A673 (cell line): Measurements from ENCODE around the gene ULK4. TPM values are rescaled to one million over a fixed set of nuclear protein-coding genes. Genes with fewer than 3 reads are reported as not detected.

Experiments used
- BruUV-seq: library from RNA; stranded (reverse); fragments of 400-500 nt; replicated peaks from 2 replicates; lab custom pipeline; 2021; lab: Mats Ljungman, UMichigan
- CTCF ChIA-PET: fragments of 300-600 bp; sonication (Branson Sonifier 250); formaldehyde crosslinking; loops from one replicate; lab custom pipeline; 2022; ENCODE audit warnings: antibody characterized with exemption; lab: Charles Lee
- POLR2A ChIA-PET: fragments of 300-600 bp; sonication (Branson Sonifier 250); formaldehyde crosslinking; loops from one replicate; lab custom pipeline; 2022; ENCODE audit warnings: antibody characterized with exemption; ENCODE audit not compliant: low non-redundant PET; lab: Charles Lee
- DNase-seq: peaks from one replicate; pipeline ENCODE4 v3.0.0-alpha.2; 2015; ENCODE audit warnings: low spot score
- H3K27ac ChIP-seq: fragments of 200-600 bp; sonication (generic); 2 replicates; pipeline ENCODE4 v1.5.1; 2016; ENCODE audit warnings: mixed run types, low read depth, mild to moderate bottlenecking, mixed read lengths, antibody characterized with exemption, low read length; ENCODE audit not compliant: poor library complexity, severe bottlenecking
- H3K27me3 ChIP-seq: fragments of 200-600 bp; sonication (generic); replicated peaks from 2 replicates; pipeline ENCODE4 v1.6.1; 2017; ENCODE audit warnings: mixed run types, low read depth, mild to moderate bottlenecking, mixed read lengths, antibody characterized with exemption, low read length; ENCODE audit not compliant: insufficient read depth, poor library complexity
- H3K36me3 ChIP-seq: fragments of 200-600 bp; sonication (generic); 2 replicates; pipeline ENCODE4 v1.6.1; 2016; ENCODE audit warnings: mixed run types, mild to moderate bottlenecking, mixed read lengths, antibody characterized with exemption, low read length; ENCODE audit not compliant: insufficient read depth, poor library complexity, severe bottlenecking
- H3K4me1 ChIP-seq: fragments of 200-600 bp; sonication (generic); 2 replicates; pipeline ENCODE4 v1.6.1; 2017; ENCODE audit warnings: mixed run types, mild to moderate bottlenecking, mixed read lengths, antibody characterized with exemption, low read length; ENCODE audit not compliant: insufficient read depth, poor library complexity, severe bottlenecking
- H3K4me3 ChIP-seq: fragments of 200-600 bp; sonication (generic); 2 replicates; pipeline ENCODE4 v1.5.1; 2016; ENCODE audit warnings: low read depth, mixed run types, mild to moderate bottlenecking, mixed read lengths, low read length; ENCODE audit not compliant: poor library complexity, severe bottlenecking
- H3K9me3 ChIP-seq: fragments of 200-600 bp; sonication (generic); 2 replicates; pipeline ENCODE4 v1.6.1; 2016; ENCODE audit warnings: mixed run types, low read depth, mild to moderate bottlenecking, mixed read lengths, antibody characterized with exemption, low read length; ENCODE audit not compliant: poor library complexity, severe bottlenecking
- CTCF ChIP-seq: fragments of 300-800, 200-600 bp; sonication (generic); conservative IDR thresholded peaks from 2 replicates; pipeline ENCODE4 v1.5.1; 2017; ENCODE audit warnings: low read depth, mild to moderate bottlenecking, antibody characterized with exemption, low read length, moderate library complexity, mixed read lengths
- EZH2 ChIP-seq: fragments of 200-600 bp; sonication (generic); IDR thresholded peaks from 2 replicates; pipeline ENCODE4 v1.6.1; 2017; ENCODE audit warnings: borderline replicate concordance, low read depth, mild to moderate bottlenecking, mixed read lengths, antibody characterized with exemption, low read length; ENCODE audit not compliant: poor library complexity, severe bottlenecking
- intact Hi-C: fragments of 100-400 bp; cut with micrococcal nuclease; formaldehyde crosslinking; loops from one replicate; pipeline ENCODE4 v1.10.0; 2022; ENCODE audit not compliant: unreplicated experiment
- total RNA-seq: library from RNA; stranded (reverse); gene quantifications from 2 replicates; pipeline ENCODE4 v1.2.3, GENCODE V29; 2021

Gene ULK4
- total RNA-seq, 1 experiment from 2014 or later, result 7.4 TPM

DNA sequence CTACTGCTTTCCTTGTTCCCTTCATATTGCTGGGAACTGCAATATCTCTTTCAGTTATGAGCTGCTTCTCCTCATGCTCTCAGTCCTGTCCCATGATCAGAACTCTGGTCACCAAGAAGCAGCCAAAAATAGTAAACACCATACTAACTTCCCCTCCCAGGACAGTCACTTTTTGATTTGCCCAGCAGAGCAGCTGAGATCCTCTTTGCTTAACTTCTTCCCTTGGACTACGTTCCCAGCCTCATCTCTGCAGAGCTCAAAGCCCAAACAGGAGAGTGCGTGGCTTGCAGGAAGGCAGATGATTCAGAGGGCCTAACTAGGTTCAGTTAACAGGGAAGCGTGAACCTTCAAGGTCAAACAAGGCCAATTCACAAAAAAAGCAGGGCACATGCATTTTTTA lies 609.4 kb downstream of the ULK4 start:
- BruUV-seq, result no TSS peak
- no peak for DNase-seq
- Histone ChIP-seq H3K9me3 (no peaks in the 10 kb centered on the region), H3K27me3 (no peaks in the 10 kb centered on the region), H3K4me1 (no peaks in the 10 kb centered on the region), H3K4me3 (no peak overlapping the region), H3K27ac (no peak overlapping the region), H3K36me3 (no peaks in the 10 kb centered on the region)
- TF ChIP-seq CTCF (no peak), EZH2 (no peak)
- POLR2A ChIA-PET, result no interaction called here
- intact Hi-C loops, result no loop called here
- CTCF ChIA-PET, result no interaction called here

GRCh38 chr3:41350441-41350840 lies 611.5 kb downstream of the ULK4 start:
- Histone ChIP-seq H3K27me3 (no peaks in the 10 kb centered on the region), H3K36me3 (no peaks in the 10 kb centered on the region), H3K9me3 (no peaks in the 10 kb centered on the region), H3K27ac (no peak overlapping the region), H3K4me1 (no peaks in the 10 kb centered on the region), H3K4me3 (no peak overlapping the region)
- intact Hi-C loops, result no loop called here
- BruUV-seq, result no TSS peak
- POLR2A ChIA-PET, result no interaction called here
- TF ChIP-seq CTCF (no peak), EZH2 (no peak)
- CTCF ChIA-PET, result no interaction called here
- no peak for DNase-seq

DNA sequence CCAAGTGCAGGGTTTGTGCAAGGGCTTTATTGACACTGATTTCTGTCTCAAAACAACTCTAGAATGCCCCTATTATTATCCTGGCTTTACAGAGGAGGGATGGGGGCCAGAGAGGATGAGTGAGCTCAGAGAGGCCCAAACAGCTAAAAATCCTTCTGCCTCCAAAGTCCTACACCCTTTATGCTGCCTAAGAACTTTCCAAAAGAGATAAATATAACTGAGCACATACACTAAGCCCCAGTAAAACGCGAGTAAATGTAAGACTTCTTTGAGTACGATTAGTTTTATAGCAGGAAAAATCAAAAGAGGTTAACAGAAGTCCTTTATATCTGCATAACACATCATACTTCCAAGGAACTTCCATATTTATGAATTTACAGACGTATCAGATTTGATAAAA lies 613.5 kb downstream of the ULK4 start:
- Histone ChIP-seq H3K36me3 (no peaks in the 10 kb centered on the region), H3K9me3 (no peaks in the 10 kb centered on the region), H3K4me3 (no peak overlapping the region), H3K27me3 (no peaks in the 10 kb centered on the region), H3K27ac (no peak overlapping the region), H3K4me1 (no peaks in the 10 kb centered on the region)
- intact Hi-C loops, result no loop called here
- CTCF ChIA-PET, result no interaction called here
- TF ChIP-seq CTCF, result no peak
- no peak for TF ChIP-seq EZH2
- BruUV-seq, result no TSS peak
- no peak for DNase-seq
- POLR2A ChIA-PET, result no interaction called here
